Central memory CD8-positive, alpha-beta T cell (primary cell): ENCODE measurements around the gene IGLL1.
"Not testable (repeated sequence)": the region's sequence is repeated elsewhere in the genome, so short reads cannot be mapped to it uniquely, and the experiment has no call there.

Experiments used
- ATAC-seq: fragments of 150-1000 bp; cut with Tn5 transposase; replicated peaks from 2 replicates; pipeline ENCODE4 v1.10.0; 2022; ENCODE audit warnings: mild to moderate bottlenecking, moderate FRiP score, moderate number of reproducible peaks; ENCODE audit not compliant: poor library complexity, severe bottlenecking; ENCODE audit errors: extremely low read depth
- DNase-seq, 2 donors: peaks; one replicate each; pipeline ENCODE4 v3.0.0; 2021; ENCODE audit warnings: low spot score in 2 of 2
- H3K27ac Mint-ChIP-seq: one replicate; pipeline ENCODE4 v1.8.0; 2022; ENCODE audit warnings: low read depth, mild to moderate bottlenecking, moderate library complexity, mixed read lengths
- H3K27me3 Mint-ChIP-seq: one replicate; pipeline ENCODE4 v1.8.0; 2022; ENCODE audit warnings: mixed read lengths
- H3K36me3 Mint-ChIP-seq: one replicate; pipeline ENCODE4 v1.8.0; 2022; ENCODE audit warnings: mild to moderate bottlenecking, moderate library complexity, mixed read lengths; ENCODE audit not compliant: insufficient read depth
- H3K4me1 Mint-ChIP-seq: one replicate; pipeline ENCODE4 v1.8.0; 2022; ENCODE audit warnings: mixed read lengths
- H3K4me3 Mint-ChIP-seq: one replicate; pipeline ENCODE4 v1.8.0; 2022; ENCODE audit warnings: mild to moderate bottlenecking, moderate library complexity, mixed read lengths
- H3K9me3 Mint-ChIP-seq: one replicate; pipeline ENCODE4 v1.8.0; 2022; ENCODE audit warnings: mixed read lengths

Gene IGLL1

DNA sequence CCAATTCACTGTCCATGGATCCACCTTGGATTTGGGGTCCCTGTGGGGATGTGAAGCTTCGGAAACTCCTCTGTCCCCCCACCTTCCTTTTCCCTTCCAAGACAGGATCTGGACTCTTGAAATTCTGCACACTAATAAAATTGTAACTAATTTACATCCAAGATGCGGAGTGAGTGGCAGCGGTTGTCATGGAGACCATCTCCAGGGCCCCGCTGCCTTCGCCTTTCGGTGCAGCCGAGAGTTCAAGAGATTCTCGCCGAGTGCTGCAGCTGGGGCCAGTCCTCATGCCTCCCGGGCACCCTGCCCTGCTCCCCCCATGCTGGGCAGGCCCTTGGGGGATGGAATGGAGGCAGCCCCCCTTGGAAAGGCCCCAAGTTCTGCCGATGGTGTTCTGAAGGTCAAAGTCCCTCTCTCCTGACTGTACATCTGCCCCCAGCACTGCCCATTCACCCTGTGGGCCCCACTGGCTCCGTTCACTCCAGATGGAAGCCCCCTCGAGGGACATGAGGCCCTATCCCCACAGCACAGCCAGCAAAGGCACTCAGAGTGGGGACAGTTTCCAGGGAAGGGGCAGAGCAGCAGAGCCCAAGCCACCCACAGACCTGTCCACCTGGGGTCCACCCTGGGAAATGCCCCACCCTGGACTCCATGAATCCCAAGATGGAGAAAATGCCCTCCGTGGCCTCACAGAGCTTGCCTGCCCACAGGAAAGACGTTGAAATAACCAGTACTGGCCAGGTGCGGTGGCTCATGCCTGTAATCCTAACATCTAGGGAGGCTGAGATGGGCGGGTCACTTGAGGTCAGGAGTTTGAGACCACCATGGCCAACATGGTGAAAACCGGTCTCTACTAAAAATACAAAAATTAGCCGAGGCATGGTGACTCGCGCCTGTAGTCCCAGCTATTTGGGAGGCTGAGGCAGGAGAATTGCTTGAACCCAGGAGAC, 25.9 kb downstream of the IGLL1 start:
- Mint-ChIP-seq H3K4me1 (no peaks in the 10 kb centered on the region), H3K9me3 (no peaks in the 10 kb centered on the region), H3K4me3 (no peak overlapping the region), H3K27ac (no peak overlapping the region), H3K27me3 (peaks cover 9% of the 10 kb centered on the region), H3K36me3 (no peaks in the 10 kb centered on the region)
- ATAC-seq = no peak
- no peak for DNase-seq

DNA sequence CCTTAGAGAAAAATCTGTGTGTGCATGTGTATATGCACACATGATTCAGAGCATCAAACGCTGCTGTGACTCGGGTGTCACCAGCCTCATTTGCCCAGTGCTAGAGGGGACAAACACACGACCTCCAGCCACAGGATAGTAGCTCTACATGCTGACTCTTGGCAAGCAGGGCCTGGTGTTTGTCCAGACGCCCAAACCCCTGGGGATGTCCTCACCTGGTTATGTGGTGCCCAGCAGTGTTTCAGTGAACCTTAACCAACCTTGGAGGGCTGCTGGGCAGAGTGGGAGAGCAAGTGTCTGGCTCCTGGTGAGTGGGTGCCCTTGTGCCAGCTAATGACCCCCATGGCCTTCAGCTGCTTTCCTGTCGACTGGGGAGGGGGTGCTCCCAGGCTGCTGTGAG, 26.7 kb downstream of the IGLL1 start:
- Mint-ChIP-seq H3K27me3 (peaks cover 9% of the 10 kb centered on the region), H3K36me3 (no peaks in the 10 kb centered on the region), H3K9me3 (no peaks in the 10 kb centered on the region), H3K4me1 (no peaks in the 10 kb centered on the region), H3K4me3 (no peak overlapping the region), H3K27ac (no peak overlapping the region)
- DNase-seq = no peak
- no peak for ATAC-seq

- DNase-seq (no peak), ATAC-seq (no peak)
- Mint-ChIP-seq H3K4me1 (no peaks in the 10 kb centered on the region), H3K9me3 (no peaks in the 10 kb centered on the region), H3K27me3 (peaks cover 9% of the 10 kb centered on the region), H3K36me3 (no peaks in the 10 kb centered on the region), H3K27ac (no peak overlapping the region), H3K4me3 (no peak overlapping the region)
Observed at GRCh38 chr22:23552573-23552972, 27.5 kb downstream of the IGLL1 start.

DNA sequence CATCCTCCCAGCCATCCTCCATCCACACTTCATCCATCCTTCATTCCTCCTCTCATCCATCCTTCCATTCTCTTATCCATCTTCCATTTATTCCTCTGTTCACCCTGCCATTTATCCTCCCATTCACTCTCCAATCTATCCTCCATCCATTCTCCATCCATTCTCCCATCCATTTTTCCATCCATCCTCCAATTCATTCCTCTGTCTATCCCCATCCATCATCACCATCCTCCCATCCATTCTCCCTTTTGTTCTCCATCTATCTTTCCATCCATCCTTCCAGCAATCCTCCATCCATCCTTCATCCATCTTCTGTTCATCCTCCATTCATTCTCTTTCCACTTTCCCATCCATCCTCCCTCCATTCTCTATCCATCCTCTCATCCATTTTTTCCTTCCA, 28.7 kb downstream of the IGLL1 start:
- no peak for ATAC-seq
- Mint-ChIP-seq H3K4me3 (no peak overlapping the region), H3K27ac (no peak overlapping the region)

GRCh38 chr22:23550049-23550650, 29.9 kb downstream of the IGLL1 start:
- H3K27ac Mint-ChIP-seq = no peak overlapping the region
- ATAC-seq (no peak), DNase-seq (no peak)
- H3K27me3 Mint-ChIP-seq = no peaks in the 10 kb centered on the region
- H3K4me3 Mint-ChIP-seq = no peak overlapping the region
- no peaks in the 10 kb centered on the region for H3K36me3 Mint-ChIP-seq
- H3K4me1 Mint-ChIP-seq = no peaks in the 10 kb centered on the region
- no peaks in the 10 kb centered on the region for H3K9me3 Mint-ChIP-seq

More for the DNA sequence above, 28.7 kb downstream of the IGLL1 start:
- Mint-ChIP-seq H3K36me3 (no peaks in the 10 kb centered on the region), H3K4me1 (no peaks in the 10 kb centered on the region), H3K9me3 (no peaks in the 10 kb centered on the region), H3K27me3 (peaks cover under 1% of the 10 kb centered on the region)
- DNase-seq = no peak

GRCh38 chr22:23549198-23549595, 30.9 kb downstream of the IGLL1 start:
- Mint-ChIP-seq H3K27me3 (no peaks in the 10 kb centered on the region), H3K36me3 (no peaks in the 10 kb centered on the region), H3K4me1 (no peaks in the 10 kb centered on the region), H3K27ac (no peak overlapping the region), H3K4me3 (no peak overlapping the region), H3K9me3 (no peaks in the 10 kb centered on the region)
- no peak for ATAC-seq
- no peak for DNase-seq

DNA sequence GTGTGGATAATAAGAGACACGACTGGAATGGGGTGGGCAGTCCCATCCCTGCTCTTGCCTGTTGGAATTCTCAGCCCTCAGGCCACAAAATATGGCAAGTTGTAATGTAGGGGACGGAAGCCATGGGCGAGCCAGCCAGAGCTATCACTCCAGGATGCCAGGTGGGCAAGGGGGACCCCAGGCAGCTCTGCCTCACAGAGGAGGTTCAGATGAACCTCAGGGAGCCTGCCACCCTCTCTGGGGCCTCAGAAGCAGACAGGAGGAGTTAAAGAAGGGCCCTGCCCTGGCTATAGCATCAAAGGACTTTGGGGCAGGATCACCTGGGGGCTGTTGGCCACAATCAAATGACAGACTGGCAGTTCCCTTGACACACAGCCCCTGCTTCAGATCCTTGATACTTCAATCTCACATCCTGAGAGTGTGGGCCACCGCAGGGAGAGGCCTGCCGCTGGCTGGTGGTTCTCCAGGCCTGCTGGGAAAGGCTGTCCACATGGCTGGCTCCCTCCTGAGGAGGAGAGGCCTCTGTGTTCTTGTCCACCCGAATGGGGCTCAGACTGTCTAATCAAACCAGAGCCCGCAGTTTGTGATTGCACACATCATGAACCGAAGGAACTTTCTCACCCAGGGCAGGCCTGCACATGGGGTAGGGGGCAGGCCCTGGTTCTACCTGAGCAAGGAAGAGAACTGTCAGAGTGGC, 31.4 kb downstream of the IGLL1 start:
- Mint-ChIP-seq H3K4me1 (no peaks in the 10 kb centered on the region), H3K9me3 (no peaks in the 10 kb centered on the region), H3K36me3 (no peaks in the 10 kb centered on the region), H3K4me3 (no peak overlapping the region), H3K27ac (no peak overlapping the region), H3K27me3 (no peaks in the 10 kb centered on the region)
- DNase-seq = no peak
- ATAC-seq = no peak

- Mint-ChIP-seq H3K27ac (no peak overlapping the region), H3K4me1 (no peaks in the 10 kb centered on the region), H3K4me3 (no peak overlapping the region), H3K27me3 (no peaks in the 10 kb centered on the region), H3K36me3 (no peaks in the 10 kb centered on the region), H3K9me3 (no peaks in the 10 kb centered on the region)
- no peak for DNase-seq
- ATAC-seq = no peak
Observed at GRCh38 chr22:23547818-23548500, 32.1 kb downstream of the IGLL1 start.

GRCh38 chr22:23547382-23547781, 32.7 kb downstream of the IGLL1 start:
- not testable (repeated sequence) for ATAC-seq, H3K9me3 Mint-ChIP-seq, H3K27me3 Mint-ChIP-seq, H3K27ac Mint-ChIP-seq, H3K4me1 Mint-ChIP-seq, DNase-seq, H3K4me3 Mint-ChIP-seq, H3K36me3 Mint-ChIP-seq

GRCh38 chr22:23544852-23545251, 35.2 kb downstream of the IGLL1 start:
- Mint-ChIP-seq H3K4me1 (no peaks in the 10 kb centered on the region), H3K27ac (no peak overlapping the region), H3K9me3 (no peaks in the 10 kb centered on the region), H3K27me3 (no peaks in the 10 kb centered on the region), H3K36me3 (no peaks in the 10 kb centered on the region), H3K4me3 (no peak overlapping the region)
- DNase-seq (no peak), ATAC-seq (no peak)

GRCh38 chr22:23543506-23544000, 36.5 kb downstream of the IGLL1 start:
- H3K27ac Mint-ChIP-seq, H3K4me3 Mint-ChIP-seq, H3K27me3 Mint-ChIP-seq, H3K9me3 Mint-ChIP-seq, H3K36me3 Mint-ChIP-seq, DNase-seq, ATAC-seq: not testable (repeated sequence)
- H3K4me1 Mint-ChIP-seq = peaks cover 10% of the 10 kb centered on the region

GRCh38 chr22:23542933-23543332, 37.2 kb downstream of the IGLL1 start:
- H3K27me3 Mint-ChIP-seq = no peaks in the 10 kb centered on the region
- H3K27ac Mint-ChIP-seq = no peak overlapping the region
- ATAC-seq (no peak), DNase-seq (no peak)
- no peak overlapping the region for H3K4me3 Mint-ChIP-seq
- peaks cover 10% of the 10 kb centered on the region for H3K4me1 Mint-ChIP-seq
- H3K36me3 Mint-ChIP-seq = peaks cover 2% of the 10 kb centered on the region
- H3K9me3 Mint-ChIP-seq = no peaks in the 10 kb centered on the region
